ENCODE measurements around the gene FCN1.

DNA sequence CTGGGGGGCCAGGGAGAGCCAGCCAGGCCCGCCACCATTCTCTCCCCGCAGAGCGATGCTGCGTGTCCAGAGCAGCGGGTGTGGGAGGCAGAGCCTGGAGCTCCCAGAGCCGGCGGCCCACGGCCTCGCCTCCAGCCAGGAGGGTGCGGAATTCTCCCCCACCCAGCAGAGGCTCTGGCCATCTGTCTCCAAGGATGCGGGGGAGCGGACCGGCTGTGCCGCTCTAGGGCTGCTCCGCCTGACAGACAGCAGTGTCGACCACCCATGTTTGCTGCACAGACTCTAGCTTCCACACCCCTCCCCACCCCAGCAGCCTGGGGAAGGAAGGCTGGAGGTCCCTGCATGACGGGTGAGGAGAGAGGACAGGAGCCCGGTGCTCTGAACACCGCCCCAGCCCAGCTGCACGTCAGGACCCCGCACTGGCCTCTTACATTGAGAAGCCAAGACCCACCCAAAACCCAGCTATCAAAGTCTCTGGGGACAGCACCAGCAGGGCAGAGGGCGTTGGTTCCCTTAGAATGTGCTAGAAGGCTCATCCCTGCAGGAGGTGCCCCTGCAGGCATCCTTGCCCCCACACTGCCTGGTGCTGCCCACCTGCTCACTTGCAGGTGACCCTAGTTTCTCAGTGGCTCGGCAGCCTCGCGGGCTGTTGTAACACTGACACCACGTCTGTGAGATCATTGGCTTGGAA lies 29.7 kb upstream of the FCN1 start:
- no peak for TF ChIP-seq ZNF12 (CRISPR knock-in tag; IDR thresholded peaks at IDR 0.05)
- no peak for TF ChIP-seq TFAM (CRISPR knock-in tag; conservative IDR thresholded peaks at IDR 0.05)
- TF ChIP-seq ZNF780A (CRISPR knock-in tag; IDR thresholded peaks at IDR 0.05): no peak
- TF ChIP-seq ZNF224 (CRISPR knock-in tag; IDR thresholded peaks at IDR 0.05): no peak
- no peak for TF ChIP-seq RB1 (IDR thresholded peaks at IDR 0.05; ENCODE audit: low read depth)
- no peak for TF ChIP-seq FOXP4 (CRISPR knock-in tag; IDR thresholded peaks at IDR 0.05; ENCODE audit: borderline replicate concordance)
